ENCODE results near the gene GRIA4.

Gene GRIA4

DNA sequence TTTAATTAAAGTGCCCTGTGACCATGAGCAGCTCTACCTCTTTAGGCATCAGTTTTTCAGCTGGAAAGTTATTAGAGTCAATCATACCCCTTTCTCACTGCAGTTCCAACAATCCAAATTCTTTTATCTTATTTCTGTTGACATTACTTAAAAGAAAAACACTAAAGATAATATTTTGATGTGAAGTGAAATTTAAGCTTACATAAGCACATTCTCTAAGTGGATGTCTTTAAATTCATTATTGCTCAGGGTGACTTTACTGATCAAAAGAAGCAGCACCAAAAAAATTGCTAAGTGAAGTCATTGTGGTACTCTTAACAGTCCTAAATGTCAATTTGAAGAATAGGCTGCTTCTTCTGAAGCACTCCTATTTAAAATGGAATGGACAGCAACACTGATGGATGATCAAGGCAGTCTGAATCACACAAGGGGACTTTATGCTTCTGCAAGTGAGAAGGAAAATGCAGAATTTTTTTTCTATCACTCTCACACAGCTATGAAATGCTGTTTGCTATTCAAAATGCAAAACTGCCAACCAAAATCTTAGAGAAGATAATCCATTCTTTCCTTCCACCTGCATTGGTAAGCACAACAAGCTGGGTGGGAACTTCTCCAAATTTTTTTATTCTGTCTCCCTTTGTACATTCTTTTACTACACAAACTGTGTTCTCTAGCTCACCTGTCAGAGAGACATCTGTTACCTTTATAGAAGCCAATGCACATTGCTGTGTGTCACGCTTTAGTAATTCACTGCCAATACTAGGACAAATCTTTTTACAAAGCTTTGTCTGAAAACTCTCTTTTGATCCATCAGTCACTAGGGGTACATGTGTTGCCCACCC is 179.9 kb downstream of the GRIA4 start:
- DNase-seq (ENCODE audit: low read depth) = no peak

DNA sequence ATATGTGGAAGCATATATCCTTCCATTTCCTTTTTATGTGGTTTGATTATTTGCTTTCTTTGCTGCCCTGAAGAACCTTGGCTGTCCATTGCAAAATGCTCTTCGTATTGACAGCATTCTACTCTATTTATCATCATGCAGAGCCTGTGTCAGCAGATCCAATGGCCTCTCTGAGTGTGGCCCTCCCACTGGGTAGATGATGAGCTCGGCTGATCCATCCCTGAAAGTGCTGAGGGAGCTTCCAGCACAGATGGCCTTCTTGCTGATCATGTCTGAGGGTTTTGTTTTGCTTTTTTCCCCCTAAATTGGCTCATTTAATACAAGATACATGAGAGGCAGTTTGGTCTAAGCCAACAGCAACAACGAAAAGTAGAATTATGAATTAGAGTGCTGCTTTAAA is 181.0 kb downstream of the GRIA4 start:
- DNase-seq (ENCODE audit: low read depth) = no peak

DNA sequence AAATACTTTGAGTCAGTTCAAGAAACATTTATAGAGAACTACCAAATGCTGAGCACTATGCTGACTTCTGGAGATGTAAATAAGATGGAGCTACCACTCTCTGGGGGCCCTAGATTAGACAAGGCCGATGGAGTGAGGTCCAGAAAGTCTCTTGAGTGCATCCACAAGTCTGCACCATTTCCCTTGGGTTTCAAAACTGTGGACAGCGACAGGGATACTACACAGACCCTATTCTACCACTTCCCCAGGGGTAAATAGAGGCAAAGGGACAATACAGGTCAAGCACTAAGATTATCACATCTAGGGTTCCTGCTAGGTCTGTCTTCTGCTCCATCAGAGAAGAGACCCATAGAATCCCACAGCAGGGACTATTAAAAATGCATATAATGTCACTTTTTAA is 183.2 kb downstream of the GRIA4 start:
- no peak for DNase-seq (ENCODE audit: low read depth)

DNA sequence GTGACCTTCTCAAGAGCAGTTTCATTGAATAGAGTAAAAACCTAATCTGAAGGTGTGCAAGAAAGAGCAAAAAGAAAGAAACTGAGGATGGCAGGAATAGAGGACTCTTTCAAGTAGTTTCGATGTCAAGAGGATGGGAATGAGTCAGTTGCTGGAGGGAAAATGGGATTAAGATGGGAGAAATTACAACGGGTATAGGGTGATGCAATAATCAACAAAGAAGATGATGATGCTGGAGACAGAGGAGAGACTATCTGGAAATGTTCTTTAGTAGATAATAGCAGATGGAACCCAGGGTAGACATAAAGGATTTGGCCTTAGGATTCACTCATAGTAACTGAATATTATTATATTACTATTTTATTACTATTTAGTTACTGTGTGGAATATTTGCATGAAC is 189.4 kb downstream of the GRIA4 start:
- DNase-seq (ENCODE audit: low read depth) = no peak

- no peak for DNase-seq (ENCODE audit: low read depth)
These were observed 190.0 kb downstream of the GRIA4 start for GRCh38 chr11:105799728-105800462.

GRCh38 chr11:105802390-105802789 is 192.5 kb downstream of the GRIA4 start:
- no peak for DNase-seq (ENCODE audit: low read depth)

- DNase-seq (ENCODE audit: low read depth) = no peak
These were observed 201.4 kb downstream of the GRIA4 start for GRCh38 chr11:105811242-105811641.

GRCh38 chr11:105821372-105821771 is 211.5 kb downstream of the GRIA4 start:
- DNase-seq (ENCODE audit: low read depth) = no peak

DNA sequence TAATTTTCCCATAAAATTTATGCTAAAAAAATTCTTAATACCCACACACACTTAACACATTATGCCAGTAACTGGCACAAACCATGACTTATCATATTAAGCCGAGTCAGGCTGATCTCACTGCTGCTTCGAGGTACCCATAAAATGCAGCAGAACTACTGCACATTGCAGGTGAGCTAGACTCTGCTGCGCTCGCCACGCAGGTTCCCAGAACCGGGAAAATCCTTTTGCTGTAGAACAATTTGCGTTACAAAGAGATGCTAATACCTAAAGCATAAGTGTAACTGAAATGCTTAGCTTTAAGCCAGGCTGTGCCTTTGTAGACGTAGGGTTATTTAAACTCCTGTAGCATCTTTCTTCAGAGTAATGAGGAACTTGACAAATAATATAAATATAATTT is 211.9 kb downstream of the GRIA4 start:
- no peak for DNase-seq (ENCODE audit: low read depth)

- no peak for DNase-seq (ENCODE audit: low read depth)
These were observed 213.7 kb downstream of the GRIA4 start for GRCh38 chr11:105823495-105824033.

DNA sequence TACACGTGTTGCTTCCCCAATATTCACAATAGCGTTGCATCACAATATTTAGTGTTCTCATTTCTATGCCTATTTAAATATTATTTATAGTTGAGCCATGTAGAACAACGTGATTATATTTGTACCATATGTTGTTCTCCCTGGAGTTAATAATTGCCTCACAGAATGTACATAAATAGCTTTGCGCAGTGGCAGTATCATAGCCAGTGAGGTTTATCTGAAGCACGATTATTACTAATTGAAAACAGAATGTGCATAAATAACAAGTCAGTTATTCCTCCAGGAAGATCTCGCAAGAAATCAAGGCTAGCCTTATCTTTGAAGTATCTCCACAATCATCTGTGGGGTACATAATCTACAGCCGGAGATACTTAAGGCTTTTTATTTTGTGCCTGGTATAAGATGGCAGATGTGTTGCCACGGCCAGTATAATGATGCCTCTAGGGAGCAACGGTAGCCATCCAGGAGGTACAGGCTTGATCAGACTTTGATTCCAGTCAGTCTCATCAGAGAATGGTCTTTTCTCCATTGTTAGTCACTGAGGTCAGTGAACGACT is 214.7 kb downstream of the GRIA4 start:
- no peak for DNase-seq (ENCODE audit: low read depth)

- DNase-seq (ENCODE audit: low read depth) = no peak
These were observed 215.3 kb downstream of the GRIA4 start for GRCh38 chr11:105825141-105825540.

DNA sequence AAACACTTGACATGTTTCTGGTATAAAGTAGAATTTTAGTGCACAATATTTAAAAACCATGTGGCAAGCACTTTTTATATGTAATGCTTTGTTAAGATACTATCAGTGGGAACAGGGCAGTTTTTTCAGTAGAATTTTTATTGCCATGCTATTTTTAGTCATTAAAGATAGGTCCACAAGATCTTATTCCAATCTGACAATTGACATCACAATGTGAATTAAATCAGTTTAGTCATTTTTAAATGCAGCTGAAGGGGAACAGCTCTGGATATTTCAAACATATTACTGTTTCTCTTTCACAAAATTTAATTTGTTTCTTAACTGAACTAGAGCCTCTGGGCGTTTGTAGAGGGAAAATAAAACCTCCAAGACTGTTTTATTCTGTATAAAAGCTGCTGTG is 218.0 kb downstream of the GRIA4 start:
- DNase-seq (ENCODE audit: low read depth) = no peak

DNA sequence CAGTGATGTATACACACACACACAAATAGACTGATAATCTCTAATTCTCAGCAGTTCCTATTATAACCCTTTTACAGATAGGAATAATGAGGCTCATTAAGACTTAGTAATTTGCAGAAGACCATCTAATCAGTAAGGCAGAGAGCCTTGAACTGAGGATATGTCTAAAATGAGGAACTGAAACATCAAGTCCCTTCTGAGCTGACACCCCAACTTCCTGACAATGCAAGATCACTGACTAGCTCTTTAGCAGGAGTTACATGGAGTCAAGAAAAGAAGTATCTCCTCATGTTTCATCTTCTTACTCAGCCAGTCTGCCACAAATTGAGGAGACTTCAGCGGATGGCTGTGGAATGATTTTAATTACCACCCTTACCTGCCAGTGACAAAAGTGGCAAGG is 219.2 kb downstream of the GRIA4 start:
- no peak for DNase-seq (ENCODE audit: low read depth)

DNA sequence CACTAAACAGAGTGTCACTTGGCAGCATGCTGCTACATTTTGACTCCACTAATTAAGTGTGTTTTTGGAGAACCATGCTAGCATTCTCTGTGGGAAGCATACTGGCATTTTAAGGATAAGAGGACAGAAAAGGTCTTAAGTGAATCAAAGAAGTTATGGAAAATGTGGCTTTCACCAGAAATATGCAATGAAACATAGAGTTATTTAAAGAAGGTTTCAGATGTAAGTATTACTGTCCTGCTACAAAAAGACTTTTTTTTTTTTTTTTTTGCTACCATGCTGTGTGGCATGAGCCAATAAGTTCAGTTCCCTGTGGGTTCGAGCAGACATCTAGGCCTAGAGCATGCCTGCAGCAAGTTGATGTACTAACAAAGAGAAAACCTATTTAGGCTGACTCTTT is 224.6 kb downstream of the GRIA4 start:
- no peak for DNase-seq (ENCODE audit: low read depth)

GRCh38 chr11:105838668-105839384 is 229.0 kb downstream of the GRIA4 start:
- DNase-seq (ENCODE audit: low read depth) = no peak

DNA sequence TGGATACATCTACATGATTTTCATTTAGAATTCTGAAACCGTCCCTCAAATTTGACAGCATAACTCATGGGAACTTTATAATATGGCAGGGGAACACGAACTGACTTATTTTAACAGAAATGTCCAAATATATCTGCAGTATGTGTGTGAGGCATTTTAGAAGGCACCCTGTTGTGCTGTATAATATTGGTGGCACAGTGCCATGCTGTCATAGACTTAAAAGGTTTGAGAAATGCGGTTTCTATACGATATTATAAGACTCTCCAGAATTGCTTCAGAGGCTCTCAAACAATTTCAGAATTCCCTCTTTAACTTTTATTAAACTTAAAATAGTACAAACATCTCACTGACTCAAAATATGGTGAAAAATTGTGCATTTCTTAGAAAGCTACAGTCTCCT is 230.5 kb downstream of the GRIA4 start:
- DNase-seq (ENCODE audit: low read depth) = no peak

DNA sequence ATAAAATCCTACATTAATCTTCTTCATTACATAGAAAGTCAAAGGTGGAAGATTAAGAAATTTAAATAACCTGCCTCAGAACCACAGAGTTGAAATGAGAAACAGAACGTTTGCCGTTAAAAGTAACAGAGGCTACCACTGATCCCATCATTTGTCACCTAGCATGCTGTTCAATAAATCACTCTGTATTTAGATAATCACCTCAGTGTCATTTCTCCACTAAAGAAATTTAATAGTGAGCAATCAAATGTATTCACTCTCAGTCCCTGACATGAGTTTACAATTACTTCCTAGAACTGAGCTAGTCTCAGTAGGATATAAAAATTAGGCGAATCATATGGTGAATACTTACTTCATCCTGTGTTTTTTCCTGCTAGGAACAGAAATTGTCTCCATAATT is 242.5 kb downstream of the GRIA4 start:
- no peak for DNase-seq (ENCODE audit: low read depth)

GRCh38 chr11:105854269-105854668 is 244.4 kb downstream of the GRIA4 start:
- DNase-seq (ENCODE audit: low read depth) = no peak

- no peak for DNase-seq (ENCODE audit: low read depth)
These were observed 247.1 kb downstream of the GRIA4 start for GRCh38 chr11:105856954-105857353.

GRCh38 chr11:105857728-105858127 is 247.9 kb downstream of the GRIA4 start:
- no peak for DNase-seq (ENCODE audit: low read depth)

DNA sequence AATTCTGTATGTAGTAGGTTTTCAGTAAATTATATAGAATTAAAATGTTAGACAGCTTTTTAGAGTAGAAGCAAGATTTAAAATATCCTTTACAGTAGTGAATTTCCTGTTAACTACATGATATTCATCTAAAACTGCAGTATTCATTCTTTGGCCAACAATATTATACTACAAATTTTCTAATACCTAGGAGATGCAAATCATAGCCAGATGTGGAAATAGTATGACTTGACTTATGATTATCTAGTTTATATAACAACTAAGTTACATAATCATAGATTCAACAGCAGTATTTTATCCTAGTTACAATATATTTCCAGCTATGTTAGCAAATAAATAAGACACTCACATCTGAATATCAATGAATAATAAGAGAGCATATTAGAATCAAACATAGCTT is 249.0 kb downstream of the GRIA4 start:
- DNase-seq (ENCODE audit: low read depth) = no peak
